Subcutaneous abdominal adipose tissue (tissue), 5 donors: Measurements from ENCODE around the gene SYNGR3.

Experiments
- H3K27ac ChIP-seq: one replicate; pipeline ENCODE4 v1.7.0; 2013; ENCODE audit warnings: low read depth, mild to moderate bottlenecking, inconsistent platforms, low read length, moderate library complexity
- H3K27me3 ChIP-seq, 5 donors: one replicate each; pipeline ENCODE4 v1.7.0; 2013; ENCODE audit warnings: low read length in 5 of 5, inconsistent platforms in 1 of 5; ENCODE audit not compliant: control insufficient read depth in 5 of 5, insufficient read depth in 4 of 5
- H3K36me3 ChIP-seq, 5 donors: one replicate each; pipeline ENCODE4 v1.7.0; 2013; ENCODE audit warnings: low read length in 5 of 5; ENCODE audit not compliant: control insufficient read depth in 5 of 5, insufficient read depth in 5 of 5
- H3K4me1 ChIP-seq, 5 donors: one replicate each; pipeline ENCODE4 v1.7.0; 2013; ENCODE audit warnings: low read length in 5 of 5, mild to moderate bottlenecking in 3 of 5, moderate library complexity in 1 of 5; ENCODE audit not compliant: control insufficient read depth in 5 of 5, insufficient read depth in 5 of 5
- H3K4me3 ChIP-seq, 5 donors: one replicate each; pipeline ENCODE4 v1.7.0; 2013; ENCODE audit warnings: low read length in 5 of 5, low read depth in 1 of 5
- H3K9ac ChIP-seq, 5 donors: one replicate each; pipeline ENCODE4 v1.7.0; 2013; ENCODE audit warnings: low read length in 5 of 5, mild to moderate bottlenecking in 4 of 5, moderate library complexity in 3 of 5
- H3K9me3 ChIP-seq, 5 donors: one replicate each; pipeline ENCODE4 v1.7.0; 2013; ENCODE audit warnings: low read length in 5 of 5; ENCODE audit not compliant: control insufficient read depth in 5 of 5
- donor health status: healthy.
- donor health status: healthy.
- donor health status: healthy.
- donor health status: healthy.
- donor health status: healthy.

SYNGR3 gene

DNA sequence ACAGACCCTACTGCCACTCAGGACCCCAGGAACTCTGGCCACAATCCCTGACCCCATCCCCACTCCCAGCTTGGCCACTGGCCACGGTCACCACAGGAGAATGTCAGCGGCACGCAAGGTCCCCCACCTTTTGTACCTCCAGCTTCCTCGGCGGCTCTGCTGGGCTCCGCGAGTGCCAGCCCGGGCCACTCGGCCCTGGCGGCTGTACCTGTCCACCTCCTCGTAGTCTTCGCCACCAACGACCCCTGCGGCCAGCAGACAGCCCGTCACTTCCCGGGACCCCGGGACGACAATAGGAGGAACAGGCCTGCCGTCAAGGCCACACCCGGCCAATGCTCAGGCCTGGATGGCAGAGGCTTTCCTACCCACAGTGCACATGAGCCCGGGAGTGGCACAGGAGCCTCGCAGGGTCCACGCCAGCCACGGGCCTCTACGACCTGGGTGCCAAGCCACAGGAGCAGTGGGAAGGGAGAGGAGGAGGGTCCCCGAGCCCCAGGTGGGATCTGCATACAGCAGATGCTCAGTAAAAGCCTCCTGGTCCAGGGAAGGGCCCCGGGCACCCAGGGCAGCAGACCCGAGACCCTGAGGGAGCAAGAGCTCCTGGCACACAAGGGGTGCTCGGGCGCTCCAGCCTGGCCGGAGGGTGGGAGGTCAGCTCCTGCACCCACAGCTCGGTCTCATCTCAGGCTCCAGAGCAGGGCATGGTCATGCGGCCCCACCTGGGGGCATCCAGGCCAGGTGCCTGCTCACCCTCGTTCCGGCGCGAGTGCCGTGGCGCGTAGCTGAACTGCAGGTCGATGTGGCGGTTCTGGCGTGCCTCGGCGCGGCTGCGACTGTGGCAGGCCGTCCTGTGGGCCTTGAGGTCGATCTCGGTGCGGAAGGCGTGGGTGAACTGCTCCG, 11.9 kb downstream of the SYNGR3 start:
- peaks cover 0 to 52% (median 35%) of the 10 kb centered on the region in 5 donors for H3K4me1 ChIP-seq
- no peak overlapping the region for H3K27ac ChIP-seq
- H3K36me3 ChIP-seq, result peaks cover 0 to 67% (median 58%) of the 10 kb centered on the region in 5 donors
- H3K9ac ChIP-seq, result no peak overlapping the region
- H3K9me3 ChIP-seq, result no peaks in the 10 kb centered on the region
- H3K27me3 ChIP-seq, result no peaks in the 10 kb centered on the region
- H3K4me3 ChIP-seq, result no peak overlapping the region

GRCh38 chr16:2002406-2003230, 12.8 kb downstream of the SYNGR3 start:
- no peaks in the 10 kb centered on the region for H3K9me3 ChIP-seq
- H3K36me3 ChIP-seq, result peaks cover 0 to 58% (median 53%) of the 10 kb centered on the region in 5 donors
- no peak overlapping the region for H3K4me3 ChIP-seq
- peaks cover 5 to 53% (median 41%) of the 10 kb centered on the region in 5 donors for H3K4me1 ChIP-seq
- H3K27ac ChIP-seq, result no peak overlapping the region
- no peaks in the 10 kb centered on the region for H3K27me3 ChIP-seq
- no peak overlapping the region for H3K9ac ChIP-seq

DNA sequence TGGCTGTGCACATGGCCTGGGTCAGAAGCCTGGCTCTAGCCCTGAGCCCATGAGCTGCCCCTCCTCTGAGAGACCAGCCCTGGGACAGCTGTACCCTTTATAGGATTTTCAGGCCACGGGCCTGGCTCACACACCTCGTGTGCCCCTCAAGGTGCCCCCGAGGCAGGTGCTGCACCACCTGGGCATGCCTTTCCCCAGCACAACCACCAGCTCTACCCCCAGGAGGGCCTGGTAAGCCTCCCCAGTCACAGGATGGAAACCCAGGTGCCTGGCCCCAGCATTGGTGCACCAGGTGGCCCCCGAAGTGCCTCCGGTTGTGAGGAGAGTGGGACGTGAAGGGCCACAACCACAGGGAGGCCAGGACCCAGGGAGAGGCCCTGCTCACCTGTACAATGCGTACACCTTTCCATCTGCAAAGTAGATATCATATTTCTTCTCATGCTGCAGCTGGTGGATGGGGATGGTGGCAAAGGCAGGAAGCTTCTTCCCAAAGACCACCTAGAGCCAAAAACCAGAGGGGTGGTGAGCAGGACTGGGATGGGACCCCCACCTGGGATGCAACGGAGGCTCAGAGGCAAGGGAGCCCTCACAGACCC, 13.6 kb downstream of the SYNGR3 start:
- Histone ChIP-seq H3K9ac (no peak overlapping the region), H3K36me3 (peaks cover 0 to 51% (median 47%) of the 10 kb centered on the region in 5 donors), H3K4me1 (peaks cover 7 to 53% (median 49%) of the 10 kb centered on the region in 5 donors), H3K27me3 (no peaks in the 10 kb centered on the region), H3K9me3 (no peaks in the 10 kb centered on the region), H3K4me3 (no peak overlapping the region), H3K27ac (no peak overlapping the region)

DNA sequence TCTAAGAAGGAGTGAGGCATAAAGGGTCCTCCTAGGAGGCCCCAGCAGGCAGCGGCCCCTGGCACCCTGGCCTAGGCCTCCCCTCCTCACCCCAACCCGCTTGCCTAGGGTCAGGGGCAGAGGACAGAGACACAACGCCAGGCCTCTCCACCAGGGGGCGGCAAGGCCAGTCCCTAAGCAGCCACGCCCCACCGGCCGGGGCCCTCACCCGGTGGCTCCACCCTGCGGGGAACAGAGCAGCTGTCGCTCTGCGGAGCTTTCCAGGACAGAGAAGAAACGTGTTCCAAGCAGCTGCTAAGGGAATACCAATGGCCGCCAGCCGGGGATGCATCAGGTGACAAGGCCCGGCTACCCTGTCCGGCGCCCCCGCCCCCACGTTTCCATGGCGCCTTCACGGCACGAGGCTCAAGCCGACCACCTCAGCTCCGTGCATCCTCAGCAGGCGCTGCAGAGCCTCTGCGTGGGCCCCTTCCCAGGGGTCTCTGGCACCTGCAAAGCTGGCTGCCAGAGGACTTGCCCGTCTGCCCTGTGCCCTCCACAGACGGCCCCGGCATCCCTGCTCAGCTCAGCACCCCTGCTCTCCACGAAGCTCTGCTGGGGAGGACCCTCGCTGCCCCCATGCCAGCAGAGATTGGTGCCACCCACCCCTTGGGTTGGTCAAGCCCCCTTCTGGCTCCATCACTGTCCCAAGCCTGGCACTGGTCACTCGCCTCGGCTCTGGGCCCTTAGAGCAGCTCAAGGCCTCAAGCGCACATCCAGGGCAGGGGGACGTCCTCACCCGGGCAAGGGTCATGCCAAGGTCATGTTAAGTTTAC, 14.3 kb downstream of the SYNGR3 start:
- peak overlapping the region in 2 of 5 donors; percentile 25 to 43 for H3K4me3 ChIP-seq
- no peak overlapping the region for H3K27ac ChIP-seq
- no peaks in the 10 kb centered on the region for H3K27me3 ChIP-seq
- H3K36me3 ChIP-seq, result peaks cover 0 to 45% (median 44%) of the 10 kb centered on the region in 5 donors
- no peaks in the 10 kb centered on the region for H3K9me3 ChIP-seq
- no peak overlapping the region for H3K9ac ChIP-seq
- peaks cover 11 to 59% (median 56%) of the 10 kb centered on the region in 5 donors for H3K4me1 ChIP-seq

- Histone ChIP-seq H3K4me1 (peaks cover 11 to 63% (median 58%) of the 10 kb centered on the region in 5 donors), H3K9me3 (no peaks in the 10 kb centered on the region)
These were observed 15.2 kb downstream of the SYNGR3 start for GRCh38 chr16:2004795-2005517.

GRCh38 chr16:2005646-2006045, 15.9 kb downstream of the SYNGR3 start:
- no peaks in the 10 kb centered on the region for H3K27me3 ChIP-seq
- peaks cover 0 to 29% (median 29%) of the 10 kb centered on the region in 5 donors for H3K36me3 ChIP-seq
- no peak overlapping the region for H3K4me3 ChIP-seq
- no peak overlapping the region for H3K27ac ChIP-seq
- peaks cover 17 to 70% (median 65%) of the 10 kb centered on the region in 5 donors for H3K4me1 ChIP-seq
- no peaks in the 10 kb centered on the region for H3K9me3 ChIP-seq
- peak overlapping the region in 1 of 5 donors; percentile 46 for H3K9ac ChIP-seq

More at GRCh38 chr16:2004795-2005517, 15.2 kb downstream of the SYNGR3 start:
- Histone ChIP-seq H3K27ac (no peak overlapping the region), H3K9ac (peak overlapping the region in 1 of 5 donors; percentile 46), H3K36me3 (peaks cover 0 to 36% (median 35%) of the 10 kb centered on the region in 5 donors), H3K4me3 (no peak overlapping the region), H3K27me3 (no peaks in the 10 kb centered on the region)

DNA sequence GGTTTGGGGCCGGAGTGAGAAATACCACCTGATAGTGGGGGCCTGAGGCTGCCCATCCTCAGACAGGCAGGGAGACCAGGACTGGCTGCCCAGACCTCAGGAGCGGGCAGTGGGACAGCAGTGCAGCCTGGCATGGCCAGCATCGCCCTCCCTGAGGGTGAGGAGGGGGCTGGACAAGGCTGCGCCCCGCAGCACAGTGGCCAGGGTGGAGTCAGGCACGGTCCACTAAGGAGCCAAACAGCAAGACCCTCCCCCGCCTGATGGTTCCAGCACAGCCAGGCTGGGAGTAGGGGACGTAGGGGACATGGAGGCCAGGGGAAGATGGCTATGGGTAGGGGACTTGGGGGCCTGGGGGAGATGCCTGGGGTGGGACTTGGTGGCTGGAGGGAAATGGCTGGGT, 16.5 kb downstream of the SYNGR3 start:
- H3K9me3 ChIP-seq, result no peaks in the 10 kb centered on the region
- no peaks in the 10 kb centered on the region for H3K27me3 ChIP-seq
- no peak overlapping the region for H3K27ac ChIP-seq
- no peak overlapping the region for H3K4me3 ChIP-seq
- H3K9ac ChIP-seq, result no peak overlapping the region
- peaks cover 17 to 70% (median 66%) of the 10 kb centered on the region in 5 donors for H3K4me1 ChIP-seq
- H3K36me3 ChIP-seq, result peaks cover 0 to 22% (median 22%) of the 10 kb centered on the region in 5 donors

DNA sequence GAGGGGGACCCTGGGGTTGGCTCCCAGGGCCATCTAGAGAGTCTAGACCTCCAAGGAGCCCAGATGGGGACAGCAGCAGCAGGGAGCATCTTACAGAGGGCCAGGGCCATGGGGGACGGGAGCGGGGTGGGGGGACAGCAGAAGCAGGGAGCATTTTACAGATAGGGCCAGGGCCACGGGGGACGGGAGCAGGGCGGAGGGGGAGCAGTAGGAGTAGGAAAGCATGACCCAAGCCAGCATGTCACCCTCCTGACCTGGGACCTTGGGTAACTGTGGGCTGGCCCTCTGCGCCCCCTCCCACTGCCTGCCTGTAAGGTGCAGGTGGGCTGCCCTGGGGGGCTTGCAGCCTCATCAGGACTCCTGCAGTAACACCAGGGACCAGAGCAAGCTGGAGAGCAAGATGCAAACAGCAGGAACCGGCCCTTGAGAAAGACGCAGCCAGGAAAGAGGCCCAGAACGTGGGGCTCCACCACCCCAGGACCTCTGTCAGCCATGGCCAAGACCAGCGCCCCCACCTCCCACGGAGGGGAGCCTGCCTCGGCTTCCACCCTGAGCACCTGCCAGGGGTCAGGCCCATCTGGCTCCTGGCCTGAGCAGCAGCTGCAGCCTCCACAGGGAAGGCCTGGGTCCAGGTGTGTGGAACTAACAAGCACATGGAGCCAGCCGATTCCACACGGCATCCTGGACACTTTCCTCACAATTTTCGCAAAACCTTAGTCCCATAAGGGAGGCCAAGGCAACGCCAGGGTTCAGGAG, 17.5 kb downstream of the SYNGR3 start:
- H3K4me3 ChIP-seq, result peak overlapping the region in 3 of 5 donors; percentile 22 to 77 (median 38)
- H3K36me3 ChIP-seq, result peaks cover 0 to 13% (median 13%) of the 10 kb centered on the region in 5 donors
- H3K9me3 ChIP-seq, result no peaks in the 10 kb centered on the region
- H3K4me1 ChIP-seq, result peaks cover 17 to 70% (median 66%) of the 10 kb centered on the region in 5 donors
- peak overlapping the region; percentile 79 for H3K27ac ChIP-seq
- no peaks in the 10 kb centered on the region for H3K27me3 ChIP-seq
- peak overlapping the region in 3 of 5 donors; percentile 53 to 60 (median 54) for H3K9ac ChIP-seq
